Measurements from ENCODE around the gene C10orf71.

C10orf71 gene

DNA sequence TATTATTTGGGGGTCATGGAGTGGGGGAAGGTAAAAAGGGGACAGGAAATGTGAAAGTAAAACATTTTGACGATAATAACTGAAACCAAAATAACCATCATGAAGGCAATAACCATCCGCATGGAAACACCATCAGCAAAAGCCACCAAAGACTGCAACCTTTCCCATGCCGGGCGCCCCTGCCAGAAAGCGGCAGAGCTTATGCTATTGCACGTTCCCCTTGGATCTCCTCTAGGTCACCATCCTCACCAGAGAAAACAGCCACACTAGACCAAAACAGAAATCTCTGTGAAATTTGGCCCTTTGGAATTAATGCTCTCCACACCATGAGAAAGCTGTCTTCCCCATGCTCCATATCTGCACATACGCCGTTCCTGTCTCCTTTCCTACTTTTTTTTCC, 65.8 kb downstream of the C10orf71 start:
- Histone ChIP-seq H3K27me3 (replicated peaks; ENCODE audit: control insufficient read depth, insufficient read depth, low read length) (peaks cover 2% of the 10 kb centered on the region), H3K4me3 (replicated peaks; ENCODE audit: low read depth, low read length) (no peak overlapping the region), H3K36me3 (ENCODE audit: control insufficient read depth, insufficient read depth, low read length) (no peaks in the 10 kb centered on the region)
- DNase-seq (ENCODE audit: extremely low read depth, insufficient read length): no peak
- TF ChIP-seq, protein P1, sequence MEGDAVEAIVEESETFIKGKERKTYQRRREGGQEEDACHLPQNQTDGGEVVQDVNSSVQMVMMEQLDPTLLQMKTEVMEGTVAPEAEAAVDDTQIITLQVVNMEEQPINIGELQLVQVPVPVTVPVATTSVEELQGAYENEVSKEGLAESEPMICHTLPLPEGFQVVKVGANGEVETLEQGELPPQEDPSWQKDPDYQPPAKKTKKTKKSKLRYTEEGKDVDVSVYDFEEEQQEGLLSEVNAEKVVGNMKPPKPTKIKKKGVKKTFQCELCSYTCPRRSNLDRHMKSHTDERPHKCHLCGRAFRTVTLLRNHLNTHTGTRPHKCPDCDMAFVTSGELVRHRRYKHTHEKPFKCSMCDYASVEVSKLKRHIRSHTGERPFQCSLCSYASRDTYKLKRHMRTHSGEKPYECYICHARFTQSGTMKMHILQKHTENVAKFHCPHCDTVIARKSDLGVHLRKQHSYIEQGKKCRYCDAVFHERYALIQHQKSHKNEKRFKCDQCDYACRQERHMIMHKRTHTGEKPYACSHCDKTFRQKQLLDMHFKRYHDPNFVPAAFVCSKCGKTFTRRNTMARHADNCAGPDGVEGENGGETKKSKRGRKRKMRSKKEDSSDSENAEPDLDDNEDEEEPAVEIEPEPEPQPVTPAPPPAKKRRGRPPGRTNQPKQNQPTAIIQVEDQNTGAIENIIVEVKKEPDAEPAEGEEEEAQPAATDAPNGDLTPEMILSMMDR (IDR thresholded peaks at IDR 0.05; ENCODE audit: insufficient read depth, low read length, poor library complexity, severe bottlenecking): no peak

DNA sequence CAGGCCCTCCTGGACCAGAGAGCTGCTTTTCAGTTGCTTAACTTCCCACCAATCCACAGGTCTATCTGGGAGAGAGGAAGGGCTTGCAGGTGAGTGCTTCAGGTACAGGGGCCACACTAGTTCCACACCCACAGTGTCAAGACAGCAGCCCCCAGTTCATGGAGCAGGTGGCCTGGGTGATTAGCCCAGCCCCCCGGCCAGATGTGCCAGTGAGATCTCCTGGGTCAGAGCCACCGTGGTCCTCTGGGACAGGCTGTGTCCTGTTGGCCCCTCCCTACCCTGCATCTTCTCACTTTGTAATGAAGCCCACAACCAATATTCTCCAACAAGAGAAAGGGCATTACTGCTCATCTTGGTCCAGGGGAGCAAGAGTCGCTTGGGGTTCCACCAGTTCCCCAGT, 66.3 kb downstream of the C10orf71 start:
- Histone ChIP-seq H3K36me3 (ENCODE audit: control insufficient read depth, insufficient read depth, low read length) (no peaks in the 10 kb centered on the region), H3K4me3 (replicated peaks; ENCODE audit: low read depth, low read length) (no peak overlapping the region), H3K27me3 (replicated peaks; ENCODE audit: control insufficient read depth, insufficient read depth, low read length) (peaks cover 2% of the 10 kb centered on the region)
- no peak for DNase-seq (ENCODE audit: extremely low read depth, insufficient read length)
- TF ChIP-seq, protein P1 (IDR thresholded peaks at IDR 0.05; ENCODE audit: insufficient read depth, low read length, poor library complexity, severe bottlenecking): no peak

DNA sequence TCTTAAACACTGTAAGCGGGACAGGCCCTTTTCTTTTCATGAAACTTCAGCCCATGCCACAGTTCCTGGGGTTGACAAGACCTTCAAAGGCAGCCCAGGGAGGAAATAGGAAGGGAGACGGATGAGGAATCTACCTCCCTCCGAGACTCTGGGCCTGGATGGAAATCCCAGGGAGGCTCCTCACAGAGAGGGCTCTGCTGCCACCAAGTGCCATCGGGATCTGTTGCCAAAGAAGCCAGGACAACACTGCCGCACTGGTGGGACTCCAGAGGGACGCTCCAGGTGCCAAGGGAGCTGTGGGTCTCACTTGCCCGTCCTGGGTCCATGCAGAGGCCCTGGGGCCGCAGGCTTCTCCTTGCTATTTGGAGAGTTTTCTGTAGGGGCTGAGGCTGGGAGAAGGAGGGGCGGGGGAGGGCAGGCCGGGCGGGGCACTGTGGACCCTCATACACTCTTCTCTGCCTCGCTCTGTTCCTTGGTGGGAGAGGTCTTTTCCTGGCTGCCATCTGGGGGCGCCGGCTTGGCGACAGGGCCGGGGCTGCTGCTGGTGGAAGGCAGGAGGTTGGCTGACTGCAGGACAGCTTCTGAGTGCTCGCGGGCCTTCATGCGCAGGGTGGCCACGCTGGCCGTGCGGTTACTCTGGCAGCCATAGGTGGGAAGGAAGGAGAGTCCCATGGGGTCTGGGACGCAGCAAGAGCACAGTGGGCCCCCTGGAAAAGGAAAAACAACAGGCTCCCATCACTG, 66.9 kb downstream of the C10orf71 start:
- Histone ChIP-seq H3K4me3 (replicated peaks; ENCODE audit: low read depth, low read length) (no peak overlapping the region), H3K27me3 (replicated peaks; ENCODE audit: control insufficient read depth, insufficient read depth, low read length) (peaks cover 2% of the 10 kb centered on the region)
- TF ChIP-seq, protein P1 (IDR thresholded peaks at IDR 0.05; ENCODE audit: insufficient read depth, low read length, poor library complexity, severe bottlenecking): no peak

DNA sequence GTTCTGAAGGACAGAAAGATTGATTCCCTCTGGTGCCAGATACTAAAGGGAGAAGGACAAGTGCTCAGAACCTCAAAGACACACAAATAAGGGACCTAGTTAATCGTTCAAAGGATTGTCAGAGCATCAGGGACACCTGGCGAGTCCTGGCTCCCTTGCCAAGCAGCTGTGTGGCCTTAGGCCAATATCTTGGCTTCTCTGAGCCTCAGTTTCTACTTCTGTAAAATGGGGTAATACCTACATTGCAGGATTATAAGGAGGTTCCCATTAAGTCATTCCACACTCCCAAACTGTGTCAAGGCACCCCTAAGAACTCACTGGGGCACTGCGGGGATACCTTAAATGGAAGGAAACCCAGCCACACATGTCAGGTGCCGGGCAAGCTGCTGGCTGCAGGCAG, 67.5 kb downstream of the C10orf71 start:
- Histone ChIP-seq H3K4me3 (replicated peaks; ENCODE audit: low read depth, low read length) (no peak overlapping the region), H3K27me3 (replicated peaks; ENCODE audit: control insufficient read depth, insufficient read depth, low read length) (peaks cover 2% of the 10 kb centered on the region), H3K36me3 (ENCODE audit: control insufficient read depth, insufficient read depth, low read length) (no peaks in the 10 kb centered on the region)
- TF ChIP-seq, protein P1 (IDR thresholded peaks at IDR 0.05; ENCODE audit: insufficient read depth, low read length, poor library complexity, severe bottlenecking): no peak
- no peak for DNase-seq (ENCODE audit: extremely low read depth, insufficient read length)

More for the DNA sequence above, 66.9 kb downstream of the C10orf71 start:
- DNase-seq (ENCODE audit: extremely low read depth, insufficient read length): no peak
- H3K36me3 ChIP-seq (ENCODE audit: control insufficient read depth, insufficient read depth, low read length): no peaks in the 10 kb centered on the region

DNA sequence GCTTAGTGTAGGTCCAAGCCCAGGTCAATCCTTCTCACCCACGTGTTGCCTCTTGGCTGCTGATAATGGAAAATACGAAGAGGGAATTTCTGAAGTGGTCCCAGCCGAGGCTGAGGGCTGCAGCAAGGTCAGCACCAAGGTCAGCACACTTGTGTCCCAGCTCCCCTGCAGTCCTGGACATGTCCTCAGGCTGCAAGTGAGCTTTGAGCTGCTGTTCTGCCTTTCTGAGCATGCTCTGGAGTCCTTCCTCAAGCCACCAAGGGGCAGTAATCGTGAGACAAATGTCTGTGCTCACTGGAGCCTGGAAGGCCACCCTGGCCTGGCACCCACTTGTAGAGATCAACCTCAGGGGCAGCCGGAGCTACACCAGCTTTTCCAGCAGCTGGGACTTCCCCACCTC, 68.6 kb downstream of the C10orf71 start:
- DNase-seq (ENCODE audit: extremely low read depth, insufficient read length): no peak
- Histone ChIP-seq H3K4me3 (replicated peaks; ENCODE audit: low read depth, low read length) (no peak overlapping the region), H3K27me3 (replicated peaks; ENCODE audit: control insufficient read depth, insufficient read depth, low read length) (peaks cover 2% of the 10 kb centered on the region), H3K36me3 (ENCODE audit: control insufficient read depth, insufficient read depth, low read length) (no peaks in the 10 kb centered on the region)
- TF ChIP-seq, protein P1 (IDR thresholded peaks at IDR 0.05; ENCODE audit: insufficient read depth, low read length, poor library complexity, severe bottlenecking): no peak

All from GM06990 (cell line).